Jurkat, Clone E6-1 (cell line): Measurements from ENCODE around the gene CYLC2. TPM values are rescaled to one million over a fixed set of nuclear protein-coding genes. Genes with fewer than 3 reads are reported as not detected.

Experiments
- DNase-seq: peaks from one replicate; pipeline ENCODE4 v3.0.0-alpha.2; 2011; ENCODE audit warnings: low read depth, low spot score
- H3K4me3 ChIP-seq: 2 replicates; pipeline ENCODE4 v1.5.1; 2011; ENCODE audit warnings: mild to moderate bottlenecking, low read length, control low read depth, moderate library complexity
- polyA plus RNA-seq: library from polyadenylated mRNA; unstranded; fragments of >200 nt; gene quantifications from one replicate; pipeline ENCODE4 v1.2.1, GENCODE V29; 2012; ENCODE audit warnings: missing spikeins; ENCODE audit not compliant: insufficient read length, insufficient read depth

CYLC2 gene, protein sequence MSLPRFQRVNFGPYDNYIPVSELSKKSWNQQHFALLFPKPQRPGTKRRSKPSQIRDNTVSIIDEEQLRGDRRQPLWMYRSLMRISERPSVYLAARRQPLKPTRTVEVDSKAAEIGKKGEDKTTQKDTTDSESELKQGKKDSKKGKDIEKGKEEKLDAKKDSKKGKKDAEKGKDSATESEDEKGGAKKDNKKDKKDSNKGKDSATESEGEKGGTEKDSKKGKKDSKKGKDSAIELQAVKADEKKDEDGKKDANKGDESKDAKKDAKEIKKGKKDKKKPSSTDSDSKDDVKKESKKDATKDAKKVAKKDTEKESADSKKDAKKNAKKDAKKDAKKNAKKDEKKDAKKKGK
- polyA plus RNA-seq: not detected

DNA sequence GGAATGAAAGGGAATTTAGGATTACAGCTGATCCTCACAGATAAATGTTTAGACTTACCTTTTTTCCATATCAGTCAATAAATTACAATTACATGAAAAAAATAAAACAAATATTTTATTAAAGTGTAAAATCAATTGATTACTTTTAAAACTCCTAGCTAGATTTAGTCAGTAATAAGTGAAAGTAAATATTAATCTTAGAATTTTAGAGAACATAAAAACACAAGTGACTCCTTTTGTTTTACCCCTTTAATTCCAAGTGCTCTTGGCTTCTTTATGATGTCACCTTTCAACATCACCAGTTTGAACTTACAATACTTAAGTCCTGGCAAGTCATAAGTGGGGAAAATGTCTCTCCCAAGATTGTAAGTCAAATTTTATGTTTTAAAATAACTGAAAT is at the start of gene CYLC2:
Gene CYLC2, plus strand, starts transcription at position 301 of the 400 bp plus-strand sequence. Its CDS starts 48 bp downstream, at position 349.
- no peak for DNase-seq
- H3K4me3 ChIP-seq: no peak within 1 kb of the TSS

DNA sequence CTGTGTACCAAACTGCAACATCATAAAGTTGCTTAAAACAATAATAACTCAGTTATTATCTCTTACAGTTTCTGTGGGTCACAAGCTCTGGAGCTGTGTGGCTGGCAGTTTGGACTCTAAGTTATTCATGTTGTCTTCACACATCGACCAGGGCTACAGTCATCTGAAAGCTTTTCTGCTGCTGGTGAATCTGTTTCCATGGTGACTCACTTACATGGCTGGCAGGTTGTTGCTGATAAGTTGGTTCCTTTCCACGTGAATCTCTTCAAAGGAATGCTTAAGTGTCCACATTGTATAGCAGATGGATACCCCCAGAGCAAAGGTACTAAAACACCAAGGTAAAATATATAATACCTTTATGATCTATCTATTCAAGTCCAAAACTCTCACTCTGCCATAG is 44.8 kb upstream of the CYLC2 start:
- no peak for DNase-seq
- no peak overlapping the region for H3K4me3 ChIP-seq

DNA sequence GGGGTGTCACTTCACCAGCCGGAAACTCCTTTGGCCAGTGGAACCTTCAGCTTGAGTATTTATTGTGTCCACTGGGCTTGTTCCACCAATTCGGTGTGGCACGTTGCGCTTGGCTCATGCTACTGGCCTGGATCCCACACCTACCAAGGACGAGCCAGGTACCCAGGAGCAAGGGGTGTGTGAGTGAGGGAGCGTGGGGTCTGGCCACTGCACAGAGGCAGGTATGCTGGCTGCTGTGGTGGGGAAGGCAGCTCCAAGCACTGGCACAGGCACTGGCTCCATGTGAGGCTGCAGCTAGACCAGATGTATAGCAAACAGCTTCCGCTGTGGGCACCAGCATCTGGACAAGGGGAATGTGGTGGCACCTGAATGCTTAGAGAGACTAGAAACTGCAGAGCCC is 28.1 kb upstream of the CYLC2 start:
- DNase-seq: no peak
- no peak overlapping the region for H3K4me3 ChIP-seq

DNA sequence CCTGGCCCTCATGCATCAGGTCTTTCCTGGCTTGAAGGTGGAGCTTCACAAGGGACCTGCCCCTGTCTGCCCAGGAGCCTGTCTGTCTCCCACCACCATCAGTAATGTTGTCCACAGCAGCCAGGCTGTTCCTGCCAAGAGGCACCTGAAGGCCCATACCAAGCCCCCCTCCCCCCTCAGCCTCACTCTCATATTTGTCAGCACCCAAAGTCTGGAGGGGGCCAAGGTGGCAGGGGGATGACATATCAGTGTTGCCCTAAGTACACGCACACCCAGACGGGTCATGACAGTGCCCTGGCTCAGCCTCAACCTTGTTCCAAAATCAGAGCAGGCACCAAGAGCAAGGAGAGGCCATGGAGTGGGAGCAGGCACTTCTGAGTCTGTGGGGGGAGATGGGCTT is 27.2 kb upstream of the CYLC2 start:
- no peak for DNase-seq
- H3K4me3 ChIP-seq: no peak overlapping the region

DNA sequence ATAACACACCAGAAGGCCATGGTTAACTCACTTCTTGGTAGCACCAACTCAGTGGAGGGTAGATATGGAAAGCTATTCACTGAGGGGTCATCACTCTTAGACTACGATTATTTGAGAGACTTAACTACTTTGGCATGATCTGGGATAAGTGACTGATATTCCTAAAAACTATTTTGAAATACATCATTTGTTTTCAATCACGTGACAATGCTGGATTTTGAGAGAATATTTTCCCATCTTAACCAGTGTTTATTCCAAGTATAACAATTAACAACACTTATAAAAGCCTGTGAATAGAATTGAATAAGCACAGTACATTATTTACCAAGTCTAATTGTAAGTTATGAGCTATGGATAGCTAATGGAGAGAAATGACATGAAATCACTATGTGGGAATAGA is 22.4 kb upstream of the CYLC2 start:
- H3K4me3 ChIP-seq: no peak overlapping the region
- DNase-seq: no peak

DNA sequence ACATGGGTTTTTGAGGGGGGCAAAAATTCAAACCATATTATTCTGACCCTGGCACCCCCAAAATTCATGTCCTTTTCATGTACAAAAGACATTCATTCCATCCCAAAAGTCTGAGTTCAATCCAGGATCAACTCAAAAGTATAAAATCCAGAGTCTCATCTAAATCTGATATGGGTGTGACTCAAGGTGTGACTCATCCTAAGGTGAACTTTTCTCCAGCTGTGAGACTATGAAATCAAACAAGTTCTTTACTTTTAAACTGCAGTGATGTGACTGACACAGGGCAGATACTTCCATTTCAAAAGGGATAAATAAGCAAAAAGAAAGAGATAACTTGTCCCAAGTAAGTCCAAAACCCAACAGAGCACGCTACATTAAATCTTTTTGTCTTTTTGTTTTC is 20.6 kb upstream of the CYLC2 start:
- no peak for DNase-seq

DNA sequence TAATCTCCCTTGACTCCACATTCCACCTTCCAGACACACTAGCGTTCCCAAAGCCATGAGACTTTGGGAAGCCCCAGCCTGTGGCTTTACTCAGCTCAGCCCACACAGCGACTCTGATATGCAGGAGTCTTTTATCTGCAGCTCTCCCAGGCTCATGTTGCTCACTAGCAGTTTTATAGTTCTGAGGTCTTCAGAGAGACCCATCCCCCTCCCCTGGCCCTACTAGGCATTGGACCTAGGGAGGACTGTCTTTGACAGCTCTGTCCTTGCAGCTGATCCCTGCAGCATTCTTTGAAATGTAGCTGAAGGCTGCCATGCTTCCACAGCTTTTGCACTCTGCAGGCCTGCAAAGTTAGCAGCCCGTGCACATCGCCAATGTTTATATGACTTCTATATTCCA is 19.9 kb upstream of the CYLC2 start:
- no peak for DNase-seq
- H3K4me3 ChIP-seq: no peak overlapping the region

More for the DNA sequence above, 20.6 kb upstream of the CYLC2 start:
- H3K4me3 ChIP-seq: no peak overlapping the region

DNA sequence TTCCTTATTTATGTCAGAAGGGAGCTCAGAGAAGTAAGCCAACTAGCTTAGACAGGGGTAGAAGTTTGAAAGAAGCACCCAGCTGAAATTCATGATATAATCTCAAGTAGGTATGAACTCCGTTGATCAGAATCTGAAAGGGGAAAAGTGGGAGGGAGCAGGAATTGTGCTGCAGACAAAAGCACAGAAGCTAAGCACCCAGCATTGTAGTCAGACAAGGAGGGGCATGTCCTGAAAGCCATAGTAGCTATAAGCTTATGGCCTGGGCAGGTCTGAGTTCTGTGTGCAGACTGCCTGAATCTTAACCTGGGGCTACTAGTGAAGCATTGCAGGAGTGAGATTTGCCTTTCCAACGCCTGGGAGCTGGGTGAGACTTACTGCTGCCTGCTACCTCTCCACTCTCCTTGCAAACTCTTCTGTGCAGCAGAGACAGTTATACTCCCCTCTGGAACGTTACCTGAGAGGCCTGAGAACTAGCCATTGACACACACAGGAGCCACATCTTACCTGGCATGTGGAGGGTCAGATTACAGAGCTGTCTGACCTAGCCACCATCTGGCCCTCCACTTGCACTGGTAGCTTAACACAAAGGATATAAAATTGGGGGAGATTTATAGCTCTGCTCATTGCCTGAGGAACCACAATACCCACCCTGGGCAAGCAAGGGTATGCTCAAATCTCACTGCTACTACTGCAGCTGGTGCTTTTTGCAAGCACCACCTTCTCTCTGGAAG is 9.8 kb upstream of the CYLC2 start:
- H3K4me3 ChIP-seq: no peak overlapping the region
- DNase-seq: no peak

DNA sequence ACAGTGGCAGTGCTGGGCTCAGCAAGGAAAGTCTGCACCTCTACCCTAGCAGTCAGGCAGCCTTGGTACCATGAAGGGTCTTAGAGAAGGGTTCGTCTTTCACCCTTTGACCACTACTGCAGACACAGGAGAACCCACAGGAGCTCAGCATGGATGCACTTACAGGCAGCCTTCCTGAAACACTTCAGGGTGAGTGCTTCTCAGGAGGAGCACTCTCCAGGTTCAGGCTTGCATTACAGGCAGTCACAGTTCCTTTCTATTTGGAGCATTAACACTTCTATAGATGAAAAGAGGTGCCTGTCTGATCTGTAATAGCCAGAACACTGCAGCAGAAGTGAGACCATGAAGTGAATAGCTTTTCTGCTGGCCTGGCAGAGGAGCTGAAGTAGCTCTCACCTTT is 8.7 kb upstream of the CYLC2 start:
- H3K4me3 ChIP-seq: no peak overlapping the region
- no peak for DNase-seq

DNA sequence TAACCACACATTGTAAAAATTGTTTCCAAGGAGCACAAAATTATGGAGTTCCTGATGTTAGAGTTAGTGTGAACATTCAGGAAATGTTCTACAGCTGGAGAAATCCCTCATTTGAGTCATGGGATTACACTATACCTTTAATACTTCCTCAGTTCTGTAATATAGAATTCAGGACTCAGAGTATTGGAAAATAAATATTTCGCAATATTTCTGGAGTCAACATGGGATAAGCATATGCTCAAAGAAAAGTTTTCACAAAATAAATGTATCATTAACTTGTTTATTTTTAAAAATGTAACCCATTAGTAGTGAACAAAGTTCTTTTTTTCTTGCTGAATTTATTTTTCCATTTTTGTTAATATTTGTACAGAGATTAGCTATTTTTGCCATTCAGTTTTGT is 8.6 kb downstream of the CYLC2 start:
- H3K4me3 ChIP-seq: no peak overlapping the region
- no peak for DNase-seq

DNA sequence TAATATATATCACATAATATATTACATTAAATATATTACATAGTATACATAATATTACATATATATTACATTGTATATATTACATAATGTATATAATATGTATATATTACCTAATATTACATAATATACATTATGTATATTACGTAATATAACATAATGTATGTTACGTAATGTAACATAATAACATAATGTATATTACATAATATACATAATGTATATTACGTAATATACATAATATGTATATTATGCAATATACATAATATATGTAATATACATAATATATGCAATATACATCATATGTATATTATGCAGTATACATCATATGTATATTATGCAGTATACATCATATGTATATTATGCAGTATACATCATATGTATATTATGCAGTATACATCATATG is 19.1 kb downstream of the CYLC2 start:
- no peak for DNase-seq

DNA sequence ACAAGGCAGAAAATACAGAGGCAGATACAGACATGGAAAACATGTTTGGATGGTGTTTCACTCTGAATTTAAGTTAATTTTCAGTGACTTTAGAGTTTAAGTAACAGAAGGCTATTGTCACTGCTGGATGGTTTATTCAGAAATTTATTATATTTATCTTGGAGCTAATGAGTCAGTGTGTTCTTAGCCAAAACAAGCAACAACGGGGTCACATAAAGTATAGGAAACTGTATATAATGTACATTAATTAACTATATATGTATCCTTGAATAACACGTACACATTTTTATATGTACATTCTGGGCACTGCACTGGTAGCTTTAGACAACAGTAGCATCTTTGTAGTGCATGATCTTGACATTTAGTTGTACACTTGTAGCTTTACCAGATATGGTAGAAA is 30.7 kb downstream of the CYLC2 start:
- no peak overlapping the region for H3K4me3 ChIP-seq
- DNase-seq: no peak

More for the DNA sequence above, 19.1 kb downstream of the CYLC2 start:
- H3K4me3 ChIP-seq: no peak overlapping the region

DNA sequence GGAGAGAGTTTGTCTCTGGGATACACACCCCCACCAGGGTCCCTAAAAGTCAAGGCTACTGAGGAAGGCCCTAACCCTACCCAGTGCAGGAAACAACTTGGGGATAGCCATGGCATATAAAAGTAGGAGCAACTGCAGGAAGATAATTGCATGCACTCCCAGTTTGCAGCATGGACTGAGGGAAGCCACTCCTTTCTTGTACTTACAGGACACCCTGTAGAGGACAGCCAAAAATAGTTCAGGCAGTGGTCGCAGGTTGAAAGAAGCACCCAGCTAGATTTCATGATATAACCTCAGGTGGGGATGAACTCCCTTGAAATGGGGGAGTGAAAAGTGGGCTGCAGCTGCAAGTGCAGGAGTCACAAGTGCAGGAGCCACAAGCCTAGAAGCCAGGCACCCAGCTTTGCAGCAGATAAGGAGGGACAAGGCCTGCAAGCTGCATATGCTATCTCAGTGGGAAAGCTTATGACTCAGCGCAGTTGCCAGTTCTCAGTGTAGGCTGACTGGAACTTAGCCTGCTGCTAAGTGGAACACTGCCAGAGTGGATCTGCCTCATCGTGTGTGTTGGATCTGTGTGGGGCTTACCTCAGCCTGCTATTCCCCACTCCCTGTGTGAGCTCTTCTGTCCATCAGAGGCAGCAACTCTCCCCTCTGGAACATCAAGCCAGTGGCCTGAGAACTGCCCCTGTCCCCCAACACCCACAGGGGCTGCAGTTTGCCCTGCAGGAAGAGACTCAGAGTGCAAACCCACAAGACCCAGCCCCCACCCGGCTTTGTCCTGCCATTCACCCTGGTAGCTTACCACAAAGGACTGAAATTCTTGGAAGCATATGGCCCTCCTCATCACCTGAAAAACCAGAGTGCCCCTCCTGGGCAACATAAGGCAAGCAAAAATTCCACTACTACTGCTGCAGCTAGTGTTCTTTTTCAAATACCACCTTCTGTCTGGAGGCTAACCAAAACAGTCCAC is 42.7 kb downstream of the CYLC2 start:
- no peak overlapping the region for H3K4me3 ChIP-seq
- no peak for DNase-seq

DNA sequence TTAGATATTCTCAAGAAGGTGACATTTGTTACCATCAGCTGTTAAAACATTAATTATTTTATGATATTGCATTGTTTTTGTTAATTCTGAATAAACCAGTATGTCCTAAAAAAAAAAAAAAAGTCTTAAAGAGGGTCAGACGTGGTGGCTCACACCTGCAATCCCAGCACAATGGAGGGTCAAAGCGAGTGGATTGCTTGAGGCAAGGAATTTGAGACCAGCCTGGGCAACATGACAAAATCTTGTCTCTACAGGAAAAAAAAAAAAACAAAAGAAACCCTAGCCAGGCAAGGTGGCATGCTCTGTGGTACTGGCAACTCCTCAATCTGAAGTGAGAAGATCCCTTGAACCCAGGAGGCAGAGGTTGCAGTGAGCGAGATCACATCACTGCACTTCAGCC is 46.8 kb downstream of the CYLC2 start:
- no peak for DNase-seq
- H3K4me3 ChIP-seq: no peak overlapping the region
